Activated CD4-positive, alpha-beta T cell treated with anti-CD3 and anti-CD28 coated beads for 48 hours (primary cell): ENCODE data around the gene CLIC5.
"Not testable (repeated sequence)": the region's sequence is repeated elsewhere in the genome, so short reads cannot be mapped to it uniquely, and the experiment has no call there.

Experiments used
- DNase-seq: peaks from one replicate; pipeline ENCODE4 v3.0.0-alpha.2; 2020

CLIC5 gene

DNA sequence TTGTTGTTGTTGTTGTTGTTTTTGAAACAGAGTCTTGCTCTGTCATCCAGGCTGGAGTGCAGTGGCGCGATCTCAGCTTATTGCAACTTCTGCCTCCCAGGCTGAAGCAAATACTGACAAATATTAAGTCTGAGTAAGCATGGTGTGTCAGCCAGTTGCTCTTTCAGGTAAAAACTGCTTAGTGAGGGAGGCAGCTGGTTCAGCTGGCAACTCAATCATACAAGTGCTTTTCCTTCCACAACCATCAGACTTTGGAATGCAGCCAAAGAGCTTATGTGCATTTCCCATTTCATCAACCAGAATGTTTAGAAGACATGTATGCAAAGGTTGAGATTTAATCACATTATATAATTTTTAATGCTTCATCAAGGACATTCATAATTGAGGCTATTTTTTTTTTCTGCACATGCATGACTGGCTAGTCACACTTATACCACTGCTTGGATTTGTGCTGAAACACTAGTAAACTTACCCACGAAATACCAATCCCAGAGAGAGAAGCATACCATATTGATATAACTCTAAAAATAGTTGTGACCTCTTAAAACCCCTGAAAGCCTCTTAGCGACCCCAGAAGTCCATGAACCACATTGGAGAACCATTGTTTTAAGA is 56.0 kb downstream of the CLIC5 start:
- no peak for DNase-seq

DNA sequence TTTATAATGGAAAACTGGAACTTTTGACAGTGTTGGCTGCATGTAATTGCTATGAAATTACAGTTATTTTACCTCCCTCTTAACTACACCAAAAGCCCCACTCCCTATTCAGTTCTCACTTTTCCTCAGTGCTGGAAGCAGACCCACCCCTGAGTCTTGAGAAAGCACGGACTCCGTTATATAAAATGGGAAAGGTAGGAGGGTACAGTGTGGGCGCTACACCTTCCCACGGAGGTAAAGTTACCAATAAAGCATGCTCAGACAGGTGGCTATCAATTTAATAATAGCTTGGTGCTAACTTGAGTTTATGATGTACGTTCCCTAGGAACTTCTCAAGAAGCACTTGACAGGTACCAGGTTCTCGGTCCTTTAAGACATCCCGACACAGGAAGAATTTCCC is 59.0 kb downstream of the CLIC5 start:
- DNase-seq: no peak

DNA sequence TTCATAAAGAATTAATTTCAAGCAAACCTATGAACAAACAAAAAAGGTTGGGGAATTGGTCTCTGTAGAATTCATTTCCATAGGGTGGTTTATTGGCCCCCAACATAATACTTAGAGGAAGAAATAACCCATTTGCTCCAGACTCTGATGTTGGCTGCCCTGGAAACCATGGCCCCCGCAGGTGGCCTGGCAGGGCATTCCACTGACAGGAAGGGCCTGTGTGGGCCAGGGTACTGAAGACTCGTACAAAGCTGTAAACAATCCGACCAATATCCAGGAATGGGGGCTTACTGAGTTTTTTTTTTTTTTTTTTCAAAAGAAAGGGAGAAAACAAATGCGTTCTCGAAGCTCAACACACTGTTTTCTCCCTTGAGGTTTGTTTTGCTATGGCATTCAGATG is 59.5 kb downstream of the CLIC5 start:
- no peak for DNase-seq

DNA sequence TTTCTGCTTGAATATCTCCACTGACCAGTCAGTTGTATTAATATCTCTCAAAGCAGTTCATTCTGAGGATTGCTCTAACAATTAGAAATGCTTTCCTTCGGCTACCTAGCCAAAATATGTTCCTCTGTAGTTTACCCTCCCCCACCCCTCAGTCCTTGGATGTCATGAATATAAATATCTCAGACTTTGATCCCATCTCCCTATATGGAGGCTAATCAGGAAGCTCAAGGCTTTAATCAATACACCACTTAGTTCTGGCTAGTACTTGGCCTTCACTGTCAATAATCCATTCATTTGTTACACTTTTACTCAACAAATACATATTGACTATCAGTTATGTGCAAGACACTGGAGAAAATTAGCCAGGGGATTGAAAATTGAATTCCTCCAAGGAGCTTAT is 60.1 kb downstream of the CLIC5 start:
- DNase-seq: no peak

DNA sequence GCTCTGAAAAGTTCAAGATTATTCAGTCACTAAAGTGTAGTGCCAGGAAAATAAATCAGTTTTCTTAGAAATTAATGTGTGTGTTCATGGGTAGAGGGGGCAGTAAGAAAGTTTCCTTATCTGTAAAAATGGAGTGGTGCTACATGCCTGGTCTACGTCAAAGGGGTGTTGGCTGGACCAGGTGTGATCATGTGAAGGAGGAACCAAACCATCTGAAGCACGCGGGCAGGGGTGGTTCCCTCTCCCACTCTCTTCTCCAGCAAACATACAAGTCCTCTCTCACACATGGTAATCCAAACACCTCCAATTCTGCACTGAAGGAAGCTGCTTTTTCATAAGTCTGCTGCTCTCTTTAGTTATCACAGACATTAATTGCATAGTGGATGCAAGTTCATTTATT is 63.1 kb downstream of the CLIC5 start:
- no peak for DNase-seq

DNA sequence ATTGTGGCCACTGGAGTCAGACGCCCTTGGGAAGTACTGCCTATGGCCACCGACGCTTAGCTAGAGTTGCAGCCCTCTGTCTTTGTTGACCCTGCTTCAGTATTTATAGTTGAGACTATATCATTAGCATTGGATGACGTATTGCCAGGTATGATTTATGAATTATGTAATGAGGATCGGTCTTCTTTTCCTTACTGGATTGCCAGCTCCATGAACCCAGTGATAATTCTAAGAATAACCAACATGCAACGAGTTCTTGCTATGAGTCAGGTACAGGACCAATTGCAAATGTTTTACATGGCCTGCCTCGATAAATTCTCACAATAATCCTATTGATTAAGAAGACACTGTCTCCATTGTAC is 63.5 kb downstream of the CLIC5 start:
- no peak for DNase-seq

DNA sequence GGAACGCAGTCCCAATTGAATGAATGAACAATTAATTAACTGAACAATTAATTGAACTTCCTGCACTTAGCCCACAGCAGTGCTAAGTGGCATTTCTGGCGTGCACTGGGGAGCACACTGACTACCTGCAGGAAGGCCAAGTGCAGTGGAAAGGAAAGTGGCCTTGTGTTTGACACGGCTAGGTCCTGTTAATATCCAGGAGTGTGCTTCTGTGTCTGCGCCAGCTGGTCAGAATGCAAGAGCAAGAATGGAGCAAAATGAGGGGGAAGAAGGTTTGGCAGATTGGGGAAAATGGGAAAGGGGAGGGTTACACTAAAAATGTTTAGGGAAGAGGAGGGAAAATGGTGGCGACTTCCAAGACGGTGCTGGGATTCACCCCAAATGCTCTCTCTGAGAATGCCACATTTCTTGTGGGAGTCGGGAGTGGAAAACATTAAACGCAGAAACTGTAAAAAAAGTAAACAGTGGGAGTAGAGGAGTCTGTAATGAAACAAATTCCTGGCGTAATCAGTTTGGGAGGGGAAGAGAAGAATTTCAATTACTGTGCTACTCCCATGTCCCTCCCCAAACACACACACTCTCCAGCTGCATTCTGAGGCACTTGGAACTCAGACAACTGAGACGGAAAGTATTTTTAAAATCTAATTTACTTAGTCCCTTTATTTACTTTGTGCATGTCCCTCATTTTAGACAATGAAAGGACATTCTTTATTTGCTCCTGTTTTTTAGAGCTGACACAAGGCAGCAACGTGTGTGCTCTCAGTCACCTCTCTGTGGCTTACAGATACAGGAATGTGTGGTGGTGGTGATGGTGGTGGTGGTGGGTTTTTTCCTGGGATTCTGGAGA is 64.1 kb downstream of the CLIC5 start:
- DNase-seq: no peak

DNA sequence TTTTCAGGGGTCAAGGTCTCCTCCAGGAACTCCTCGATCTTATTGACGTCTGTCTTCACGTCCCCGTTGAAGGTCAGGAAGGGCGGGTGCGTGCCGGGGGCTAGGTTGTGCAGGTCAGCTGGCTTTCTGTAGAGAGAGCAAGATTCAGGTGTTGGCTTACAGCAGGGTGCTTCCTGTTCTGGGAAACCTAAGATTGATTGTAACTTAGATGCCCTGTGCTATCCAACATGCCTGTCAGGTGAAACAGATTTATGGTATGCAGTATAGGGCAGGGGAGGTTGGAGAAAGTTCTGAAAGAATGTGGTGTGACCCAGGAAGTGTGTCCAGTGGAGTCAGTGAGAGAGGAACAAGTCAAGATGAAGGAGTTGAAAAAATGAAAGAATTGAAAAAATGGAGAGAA is 66.4 kb downstream of the CLIC5 start:
- no peak for DNase-seq

DNA sequence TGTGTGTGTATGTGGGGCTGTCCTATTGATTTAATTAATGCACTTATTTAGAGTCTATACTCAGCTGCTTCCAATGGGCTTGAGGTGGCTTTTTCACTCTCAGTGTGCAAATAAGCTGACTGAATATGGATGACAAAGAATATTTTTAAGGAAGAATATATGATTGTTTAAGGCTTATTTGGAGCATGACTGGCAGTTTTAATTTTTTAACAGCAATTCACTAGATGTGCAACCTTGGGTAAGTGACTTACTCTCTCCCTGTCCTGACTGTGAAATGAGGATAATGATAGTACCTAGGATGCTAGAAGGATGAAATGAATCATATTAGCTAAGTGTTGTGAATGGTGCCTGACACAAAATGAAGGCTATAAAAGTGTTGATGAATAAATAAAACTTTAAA is 67.9 kb downstream of the CLIC5 start:
- DNase-seq: no peak

DNA sequence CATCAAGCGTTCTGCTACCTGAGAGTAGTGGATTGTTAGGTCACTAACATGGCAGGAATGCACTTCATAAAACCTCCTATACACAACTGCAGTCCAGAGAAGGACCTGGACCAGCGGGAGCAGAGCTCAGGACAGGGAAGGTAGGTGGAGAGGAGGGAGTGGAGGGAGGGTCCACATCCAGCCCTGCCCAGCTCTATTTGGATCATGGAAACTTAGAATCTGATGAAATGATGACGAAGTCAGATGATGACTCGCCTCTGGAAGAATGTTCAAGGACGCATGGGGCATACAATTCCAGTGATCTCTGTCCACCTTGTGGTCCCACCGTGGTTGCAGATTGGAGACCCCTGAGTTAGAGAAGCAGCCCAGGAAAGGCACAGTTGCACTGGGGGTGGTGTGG is 68.8 kb downstream of the CLIC5 start:
- DNase-seq: no peak

DNA sequence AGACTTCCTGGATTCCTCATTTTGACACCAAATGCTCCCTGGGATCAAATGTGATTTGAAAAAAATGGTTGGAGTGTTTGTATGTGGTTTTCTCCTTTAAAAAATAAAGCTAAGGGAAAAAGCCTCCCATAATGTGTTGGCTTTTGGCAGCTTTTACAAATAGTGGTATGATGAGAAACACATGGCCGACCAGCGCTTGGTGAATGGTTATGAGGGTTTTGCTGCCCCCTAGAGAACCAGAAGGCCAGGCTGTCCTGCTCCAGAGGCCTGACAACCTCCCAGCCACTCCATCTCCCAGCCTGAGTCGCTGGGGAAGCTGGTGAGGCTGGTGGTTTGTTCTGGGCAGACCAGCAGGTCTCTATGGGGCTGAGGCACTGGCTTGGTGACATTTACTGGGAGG is 69.3 kb downstream of the CLIC5 start:
- DNase-seq: peak; percentile 17

DNA sequence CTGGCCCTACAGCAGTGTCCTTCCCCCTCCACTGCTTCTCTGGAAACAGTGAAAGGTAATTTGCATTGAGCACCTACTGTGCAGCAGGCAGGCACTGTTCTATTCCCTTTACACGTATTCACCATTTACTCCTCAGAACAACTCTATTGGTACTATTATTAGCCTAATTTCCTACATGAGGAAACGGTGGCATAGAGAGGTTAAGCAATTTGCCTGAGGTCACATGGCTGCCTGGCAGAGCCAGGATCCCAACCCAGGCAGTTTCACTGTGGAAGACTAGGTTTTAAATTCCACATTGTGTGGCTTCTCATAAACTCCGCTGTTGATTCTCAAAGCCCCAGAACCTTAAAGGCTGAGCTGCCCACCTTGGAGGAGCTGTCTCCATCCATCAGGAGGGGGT is 72.7 kb downstream of the CLIC5 start:
- DNase-seq: no peak

DNA sequence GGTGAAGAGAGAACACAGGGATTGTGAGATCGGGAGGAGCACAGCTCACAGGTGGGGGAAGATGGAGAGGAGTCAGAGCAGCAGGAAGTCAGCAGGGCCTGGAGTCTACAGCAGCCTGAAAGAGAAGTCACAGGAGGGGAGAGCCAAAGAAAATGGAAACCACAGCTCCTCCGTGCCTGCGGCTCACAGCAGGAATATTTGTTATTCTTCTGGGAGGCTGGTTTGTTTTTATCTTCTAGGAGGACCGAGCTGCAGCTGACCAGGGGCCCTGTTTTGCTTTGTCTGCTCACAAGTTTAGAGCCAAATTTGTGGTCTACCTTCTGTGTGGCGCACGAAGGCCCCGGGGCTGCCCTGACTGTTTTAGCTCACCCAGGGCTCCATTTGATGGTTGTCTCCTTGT is 81.8 kb downstream of the CLIC5 start:
- DNase-seq: no peak

DNA sequence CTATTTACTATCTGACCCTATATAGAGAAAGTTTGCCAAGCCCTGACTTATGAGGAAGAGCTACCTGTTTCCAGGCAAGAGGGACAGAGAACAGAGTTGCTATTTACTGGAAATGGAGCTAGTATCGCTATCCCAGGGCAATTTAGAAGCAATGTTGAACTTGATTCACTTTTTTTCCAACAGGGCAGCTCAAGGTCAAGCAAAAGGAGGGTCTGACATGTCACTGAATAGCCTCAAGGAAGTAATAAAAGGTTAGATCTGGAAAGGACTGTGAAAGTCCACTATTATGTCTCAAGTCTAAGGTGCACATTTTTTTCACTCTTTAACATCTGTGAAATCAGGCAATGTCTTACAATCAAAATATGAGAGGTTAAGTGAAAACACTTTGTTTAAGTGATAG is 84.4 kb downstream of the CLIC5 start:
- no peak for DNase-seq

DNA sequence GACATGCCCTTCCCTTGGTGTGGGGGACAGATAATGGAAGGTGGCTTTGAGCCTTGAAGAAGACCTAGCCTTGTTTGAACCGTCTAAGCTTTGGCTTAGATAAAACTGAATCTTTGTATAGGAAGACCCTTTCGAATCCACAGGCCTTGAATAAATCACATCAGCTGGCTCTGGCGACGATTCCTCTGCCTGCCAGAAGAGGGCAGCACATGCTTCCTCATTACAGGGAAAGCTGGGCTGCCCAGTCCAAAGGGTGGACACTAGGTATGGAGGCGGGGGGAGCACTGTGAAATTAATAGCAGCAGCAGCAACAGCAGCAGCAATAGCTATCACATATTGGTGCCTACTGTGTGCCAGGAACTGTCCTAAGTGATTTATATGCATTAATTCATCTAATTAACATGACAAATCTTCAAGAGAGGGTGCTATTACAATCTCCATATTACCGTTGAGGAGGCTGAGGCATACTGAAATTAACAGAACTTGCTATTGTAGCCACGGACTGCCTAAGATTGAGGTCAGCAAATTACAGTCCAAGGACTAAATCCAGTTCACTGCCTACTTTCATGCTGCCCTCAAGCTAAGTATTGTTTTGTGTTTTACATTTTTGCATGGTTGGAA is 85.1 kb downstream of the CLIC5 start:
- DNase-seq: peak; percentile 70

DNA sequence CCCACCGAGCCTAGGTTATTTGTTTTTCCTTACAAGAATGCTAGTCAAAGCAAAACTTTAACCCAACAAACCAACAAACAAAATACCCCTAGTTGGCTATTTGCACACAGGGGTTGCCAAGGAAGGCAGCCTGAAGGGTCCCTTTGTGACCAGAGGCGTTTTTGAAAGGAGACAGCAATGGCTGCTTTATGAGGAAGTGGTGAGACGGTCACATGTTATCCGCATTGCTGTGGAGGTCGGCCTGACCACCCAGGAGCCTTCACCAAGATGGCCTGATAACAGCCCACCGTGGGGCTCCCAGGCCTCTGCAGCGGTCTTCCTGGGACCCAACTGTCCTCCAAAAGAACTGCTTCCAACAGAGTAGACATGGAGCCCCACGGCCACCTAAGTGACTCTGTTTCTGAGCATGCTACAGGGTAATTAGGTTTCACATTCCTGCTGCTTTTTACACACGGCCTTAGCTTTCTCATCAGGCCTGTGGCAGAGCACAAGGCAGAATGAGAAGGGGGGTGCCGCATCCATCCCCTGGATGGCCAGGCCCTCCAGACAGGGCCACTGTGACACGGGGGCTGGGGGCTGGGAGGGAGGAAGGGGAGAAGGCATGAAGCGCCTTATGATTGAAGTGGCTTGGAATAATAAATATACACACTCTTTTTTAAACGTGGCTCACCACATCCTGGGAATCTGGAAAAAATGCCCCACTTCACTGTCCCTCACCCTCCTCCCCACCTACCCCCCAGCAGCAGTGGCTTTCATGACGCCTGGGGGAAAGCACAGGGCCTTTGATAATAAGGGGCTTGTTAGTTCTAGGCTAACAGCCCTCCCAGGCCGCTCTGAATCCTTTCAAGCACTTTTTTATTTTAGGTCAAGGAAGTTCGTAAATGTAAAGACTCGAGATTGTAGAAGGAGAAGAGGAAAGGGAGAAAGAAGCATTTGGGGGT is 86.0 kb downstream of the CLIC5 start:
- no peak for DNase-seq

DNA sequence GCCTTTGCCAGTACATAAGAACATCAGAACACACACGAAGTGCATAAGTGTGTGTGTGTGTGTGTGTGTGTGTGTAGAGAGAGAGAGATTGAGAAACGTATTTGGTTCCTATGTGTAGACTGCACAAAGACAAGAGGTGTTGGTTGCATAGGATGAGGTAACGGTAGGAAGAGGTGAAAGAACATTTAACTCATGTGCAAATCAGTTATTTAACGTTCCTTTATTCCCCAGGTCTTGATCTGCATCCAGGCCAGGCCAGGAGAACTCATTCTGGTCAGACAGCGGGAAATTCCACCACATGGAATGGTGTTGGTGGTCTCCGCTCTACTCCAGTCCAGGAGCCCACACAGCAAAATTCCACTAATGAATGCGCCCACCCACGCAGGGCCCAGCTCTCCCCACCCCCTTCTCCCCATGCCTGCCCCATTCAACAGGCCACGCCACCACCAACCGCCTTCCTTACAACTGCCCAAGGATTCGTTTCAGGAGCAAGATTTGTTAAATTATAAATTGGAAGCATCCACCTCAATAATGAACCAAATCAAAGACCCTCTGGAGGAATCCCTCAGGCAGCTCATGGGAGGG is 86.8 kb downstream of the CLIC5 start:
- DNase-seq: no peak

DNA sequence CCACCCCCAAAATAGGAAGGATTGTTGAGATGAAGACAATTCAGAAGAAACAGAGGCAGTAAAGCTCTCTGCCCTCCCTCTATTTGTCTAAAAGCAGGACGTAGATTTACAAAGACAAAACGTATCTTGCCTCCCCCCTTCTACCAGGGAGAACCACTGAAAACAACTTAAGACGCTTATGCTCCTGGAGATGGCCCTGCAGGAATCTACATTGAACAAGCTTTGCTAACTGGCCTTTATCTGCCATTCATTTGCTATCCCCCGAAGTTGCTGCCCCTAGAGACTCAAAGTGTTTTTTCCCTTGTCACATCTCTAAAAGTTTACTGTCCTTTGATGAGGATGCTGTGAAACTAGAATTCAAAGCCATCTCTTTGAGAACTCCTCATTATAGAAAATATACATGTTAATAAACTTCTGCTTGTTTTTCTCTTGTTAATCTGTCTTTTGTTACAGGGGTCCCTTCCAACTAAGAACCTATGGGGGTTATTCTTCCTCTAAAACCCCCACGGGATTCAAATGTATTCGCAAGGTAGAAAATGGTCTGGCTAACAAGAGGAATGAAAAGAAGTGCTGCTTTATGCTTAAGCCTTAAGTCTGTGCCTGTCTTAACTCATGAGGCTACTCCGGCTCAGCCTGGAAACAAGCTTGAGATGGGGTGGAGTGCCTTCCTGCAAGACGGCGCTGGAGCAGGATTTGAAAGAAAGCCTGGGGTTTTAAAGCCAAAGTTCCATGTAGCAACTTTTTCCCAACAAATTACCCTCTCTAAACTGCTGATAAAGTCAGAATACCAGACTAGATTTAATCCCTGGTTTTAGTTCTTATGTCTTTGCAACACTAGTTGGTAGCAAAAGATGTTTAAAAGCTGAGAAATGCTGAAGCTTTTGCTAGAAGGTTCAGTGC is 88.0 kb downstream of the CLIC5 start:
- no peak for DNase-seq

DNA sequence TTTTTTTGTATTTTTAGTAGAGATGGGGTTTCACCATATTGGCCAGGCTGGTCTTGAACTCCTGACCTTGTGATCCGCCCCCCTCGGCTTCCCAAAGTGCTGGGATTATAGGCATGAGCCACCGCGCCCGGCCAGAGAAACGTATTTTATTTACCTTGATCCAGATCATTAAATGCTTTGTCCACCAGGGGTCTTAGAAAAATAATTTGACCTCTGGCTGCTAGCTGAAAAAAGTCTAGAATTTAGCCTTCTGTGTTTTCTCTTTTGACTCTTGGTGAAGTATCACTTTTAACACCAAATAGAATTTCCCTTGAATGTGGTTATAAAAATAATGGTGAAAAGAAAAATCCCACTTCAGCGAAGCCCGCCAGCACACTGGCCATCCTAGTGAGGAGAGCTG is 89.2 kb downstream of the CLIC5 start:
- DNase-seq: not testable (repeated sequence)

DNA sequence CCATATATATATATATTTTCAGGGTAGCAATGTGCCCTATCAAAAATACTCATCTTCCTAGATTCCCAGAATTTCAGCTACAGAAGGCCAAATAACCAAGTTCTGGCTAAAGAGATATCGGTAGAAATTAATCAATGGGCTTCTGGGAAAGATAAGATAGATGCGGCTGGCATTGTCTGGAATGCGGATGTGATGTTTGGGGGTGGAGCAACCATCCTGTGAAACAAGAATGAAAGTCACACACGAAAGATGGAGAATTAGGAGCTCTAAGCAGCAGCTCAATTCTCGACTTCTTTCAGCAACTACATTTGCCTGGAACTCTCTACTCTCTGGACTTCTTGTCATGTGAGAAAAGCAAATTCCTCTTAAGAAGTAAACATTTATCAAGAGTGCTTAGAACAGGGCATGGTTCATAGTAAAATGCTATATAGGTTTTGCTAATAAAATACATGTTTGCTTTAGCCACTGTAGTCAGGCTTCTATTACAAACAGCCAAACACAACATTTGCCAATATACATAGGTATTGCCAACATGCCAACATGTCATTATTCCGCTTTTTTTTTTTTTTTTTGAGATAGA is 90.8 kb downstream of the CLIC5 start:
- no peak for DNase-seq

DNA sequence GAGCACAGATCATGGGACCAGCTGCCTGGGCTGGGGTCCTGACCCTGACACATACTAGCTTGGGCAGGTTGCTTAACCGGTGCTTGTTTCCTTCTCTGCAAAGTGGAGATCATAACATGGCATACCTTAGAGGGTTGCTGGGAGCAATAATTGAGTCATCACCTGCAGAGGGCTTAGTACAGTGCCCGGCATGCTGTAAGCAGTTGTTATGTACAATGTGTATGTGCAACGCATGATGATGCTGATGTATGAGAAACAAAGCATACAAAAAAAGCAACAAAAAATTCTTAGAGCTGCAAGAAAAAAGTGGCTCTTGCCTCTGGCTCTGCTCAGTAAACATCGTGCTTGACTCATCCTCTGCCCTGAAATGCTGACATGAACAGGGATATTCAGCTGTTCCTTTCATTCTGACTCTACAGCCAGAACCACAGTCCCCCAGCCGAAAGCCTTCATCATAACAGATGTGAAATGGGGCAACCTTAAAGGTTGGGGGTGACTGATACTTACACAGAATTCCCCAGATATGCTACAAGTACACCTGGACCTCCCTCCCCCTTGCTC is 91.7 kb downstream of the CLIC5 start:
- peak; percentile 79 for DNase-seq
